GM10847 (cell line): ENCODE measurements around the gene NTN3.

Experiments used
- POLR2A ChIP-seq: IDR thresholded peaks from 2 replicates; pipeline ENCODE4 v1.6.1; 2011; ENCODE audit not compliant: insufficient read length; ENCODE audit errors: extremely low read depth

The NTN3 gene

DNA sequence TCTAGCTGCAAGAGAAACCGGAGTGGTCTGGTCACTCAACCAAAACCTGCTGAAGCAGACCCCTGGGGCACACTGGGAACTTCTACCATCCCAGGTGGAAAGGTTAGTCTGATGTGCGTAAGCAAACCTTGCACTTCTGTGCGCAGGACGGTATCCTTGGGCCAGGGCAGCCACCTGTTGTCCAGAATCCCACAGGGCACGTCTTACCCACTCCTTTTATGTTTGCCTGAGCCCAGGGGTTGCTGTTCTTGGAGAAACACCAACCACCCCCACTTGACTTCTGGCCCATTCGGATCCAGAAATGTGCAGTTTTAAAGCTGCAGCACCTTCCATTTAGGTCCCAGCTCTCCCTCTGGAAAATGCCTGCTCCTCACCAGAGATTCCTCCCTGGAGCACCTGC, 22.5 kb downstream of the NTN3 start:
- no peak for TF ChIP-seq POLR2A

DNA sequence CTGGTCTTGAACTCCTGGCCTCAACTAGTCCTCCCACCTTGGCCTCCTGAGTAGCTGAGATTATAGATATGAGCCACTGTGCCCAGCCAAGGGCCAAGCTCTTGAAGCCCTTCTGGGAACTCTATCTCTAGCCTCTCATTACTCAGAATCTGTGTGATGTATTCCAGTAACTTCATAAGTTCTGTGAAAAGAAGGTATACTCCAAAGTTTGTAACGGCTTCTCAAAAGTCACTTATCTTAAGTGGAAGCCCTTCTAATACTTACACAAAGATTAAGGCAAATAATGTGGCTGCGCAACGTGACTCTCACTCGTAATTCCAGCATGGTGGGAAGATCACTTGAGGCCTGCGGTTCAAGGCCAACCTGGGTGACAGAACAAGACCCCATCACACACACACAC, 23.5 kb downstream of the NTN3 start:
- TF ChIP-seq POLR2A, result no peak

- no peak for TF ChIP-seq POLR2A
These were observed 23.9 kb downstream of the NTN3 start for GRCh38 chr16:2495041-2495440.

DNA sequence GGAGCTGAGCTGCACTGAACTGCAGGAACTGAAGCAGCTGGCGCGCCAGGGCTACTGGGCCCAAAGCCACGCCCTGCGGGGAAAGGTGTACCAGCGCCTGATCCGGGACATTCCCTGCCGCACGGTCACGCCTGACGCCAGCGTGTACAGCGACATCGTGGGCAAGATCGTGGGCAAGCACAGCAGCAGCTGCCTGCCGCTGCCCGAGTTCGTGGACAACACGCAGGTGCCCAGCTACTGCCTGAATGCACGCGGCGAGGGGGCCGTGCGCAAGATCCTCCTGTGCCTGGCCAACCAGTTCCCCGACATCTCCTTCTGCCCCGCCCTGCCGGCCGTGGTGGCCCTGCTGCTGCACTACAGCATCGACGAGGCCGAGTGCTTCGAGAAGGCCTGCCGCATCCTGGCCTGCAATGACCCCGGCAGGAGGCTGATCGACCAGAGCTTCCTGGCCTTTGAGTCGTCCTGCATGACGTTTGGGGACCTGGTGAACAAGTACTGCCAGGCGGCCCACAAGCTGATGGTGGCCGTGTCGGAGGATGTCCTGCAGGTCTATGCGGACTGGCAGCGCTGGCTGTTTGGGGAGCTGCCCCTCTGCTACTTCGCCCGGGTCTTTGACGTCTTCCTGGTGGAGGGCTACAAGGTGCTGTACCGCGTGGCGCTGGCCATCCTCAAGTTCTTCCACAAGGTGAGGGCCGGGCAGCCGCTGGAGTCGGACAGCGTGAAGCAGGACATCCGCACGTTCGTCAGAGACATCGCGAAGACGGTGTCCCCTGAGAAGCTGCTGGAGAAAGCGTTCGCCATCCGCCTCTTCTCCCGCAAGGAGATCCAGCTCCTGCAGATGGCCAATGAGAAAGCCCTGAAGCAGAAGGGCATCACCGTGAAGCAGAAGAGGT, 25.4 kb downstream of the NTN3 start:
- no peak for TF ChIP-seq POLR2A

- TF ChIP-seq POLR2A, result no peak
These were observed 26.1 kb downstream of the NTN3 start for GRCh38 chr16:2497116-2497630.

- TF ChIP-seq POLR2A, result no peak
These were observed 26.8 kb downstream of the NTN3 start for GRCh38 chr16:2497695-2498484.

DNA sequence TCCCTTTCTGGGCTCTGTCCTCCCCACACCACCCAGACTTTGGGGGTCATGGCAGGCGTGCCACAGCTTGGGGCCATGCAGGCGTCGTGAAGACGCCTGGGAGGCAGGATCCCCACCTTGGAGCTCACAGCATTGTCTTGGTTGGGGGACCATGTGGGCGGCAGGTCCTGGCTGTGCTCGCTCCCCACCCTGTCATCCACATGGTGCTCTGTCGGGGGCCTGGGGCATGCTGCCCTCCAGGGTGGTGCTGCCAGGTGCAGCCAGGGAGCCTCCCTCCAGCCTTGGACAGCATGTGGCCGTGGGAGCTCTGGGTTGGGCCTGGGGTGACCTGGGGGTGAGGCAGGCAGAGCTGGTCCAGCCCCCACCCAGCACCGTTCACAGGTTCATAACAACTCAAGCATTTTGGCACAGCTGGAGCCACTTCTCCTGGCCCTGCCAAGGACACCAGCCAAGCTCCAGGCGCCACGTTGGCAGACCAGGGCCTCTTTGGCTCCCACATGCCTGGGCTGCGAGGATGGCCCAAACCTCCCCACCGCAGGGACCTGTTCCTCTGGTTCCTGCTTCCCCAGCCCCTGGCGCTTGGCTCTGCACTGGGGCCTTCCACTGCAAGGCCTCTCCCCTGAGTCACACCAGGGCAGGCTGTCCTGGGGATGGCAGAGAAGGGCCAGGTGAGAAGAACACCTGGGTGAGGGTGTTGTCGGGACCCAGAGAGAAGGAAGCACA, 27.6 kb downstream of the NTN3 start:
- no peak for TF ChIP-seq POLR2A

DNA sequence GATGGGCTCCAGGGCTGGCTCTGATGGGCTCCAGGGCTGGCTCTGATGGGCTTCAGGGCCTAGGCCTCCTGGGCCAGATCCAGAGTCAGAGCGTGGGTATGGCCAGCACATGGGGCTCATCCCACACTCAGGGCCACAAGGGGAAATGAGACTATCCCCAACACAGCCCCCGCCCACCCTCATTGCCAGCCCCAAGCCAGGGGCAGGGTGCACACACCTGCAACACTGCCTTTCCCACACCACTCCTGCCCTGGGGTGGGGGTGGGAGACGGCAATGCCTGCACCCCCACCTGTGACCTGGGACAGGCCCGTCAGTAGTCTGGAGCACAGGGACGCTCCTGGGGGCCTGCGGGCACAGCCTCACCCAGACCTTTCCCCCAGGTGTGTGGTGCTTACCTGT, 28.4 kb downstream of the NTN3 start:
- TF ChIP-seq POLR2A, result no peak

DNA sequence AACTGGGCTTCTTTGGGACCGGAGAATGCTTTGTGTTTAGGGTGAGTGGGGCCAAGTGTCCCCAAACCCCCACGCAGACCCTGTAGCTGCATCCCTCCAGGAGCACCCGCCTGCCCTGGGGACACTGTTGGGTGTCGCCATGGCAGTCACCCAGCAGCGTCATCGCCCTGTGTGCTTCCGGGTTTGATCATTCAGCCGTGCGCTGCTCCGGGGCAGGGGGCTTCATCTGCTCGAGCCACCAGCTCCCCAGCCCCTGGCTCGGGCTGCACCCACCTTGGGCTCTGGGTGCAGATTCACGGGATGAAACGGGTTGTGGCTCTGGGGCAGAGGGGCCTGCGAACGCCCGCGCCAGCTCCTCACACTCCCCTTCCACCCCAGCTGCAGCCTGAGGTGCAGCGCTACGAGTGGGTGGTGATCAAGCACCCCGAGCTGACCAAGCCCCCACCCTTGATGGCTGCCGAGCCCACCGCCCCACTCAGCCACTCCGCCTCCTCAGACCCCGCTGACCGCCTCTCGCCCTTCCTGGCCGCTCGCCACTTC, 28.9 kb downstream of the NTN3 start:
- TF ChIP-seq POLR2A, result no peak

DNA sequence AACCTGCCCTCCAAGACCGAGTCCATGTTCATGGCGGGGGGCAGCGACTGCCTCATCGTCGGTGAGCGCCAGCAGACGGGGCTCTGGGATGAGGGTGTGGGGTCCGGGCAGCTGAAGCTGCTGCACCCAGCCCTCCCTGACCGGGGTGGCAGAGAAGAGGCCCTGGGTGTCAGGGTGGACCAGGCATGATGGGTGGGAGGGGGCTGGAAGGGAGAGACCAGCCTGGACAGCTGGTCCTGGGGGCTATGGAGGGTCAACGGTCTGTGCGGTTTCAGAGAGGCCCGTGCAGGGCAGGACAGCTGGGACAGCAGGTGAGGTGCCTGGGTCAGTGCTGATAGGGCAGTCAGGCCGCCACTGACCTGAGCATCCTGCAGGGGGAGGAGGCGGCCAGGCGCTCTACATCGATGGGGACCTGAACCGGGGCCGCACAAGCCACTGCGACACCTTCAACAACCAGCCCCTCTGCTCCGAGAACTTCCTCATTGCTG, 29.4 kb downstream of the NTN3 start:
- no peak for TF ChIP-seq POLR2A

- TF ChIP-seq POLR2A, result no peak
These were observed 30.0 kb downstream of the NTN3 start for GRCh38 chr16:2500918-2501750.

DNA sequence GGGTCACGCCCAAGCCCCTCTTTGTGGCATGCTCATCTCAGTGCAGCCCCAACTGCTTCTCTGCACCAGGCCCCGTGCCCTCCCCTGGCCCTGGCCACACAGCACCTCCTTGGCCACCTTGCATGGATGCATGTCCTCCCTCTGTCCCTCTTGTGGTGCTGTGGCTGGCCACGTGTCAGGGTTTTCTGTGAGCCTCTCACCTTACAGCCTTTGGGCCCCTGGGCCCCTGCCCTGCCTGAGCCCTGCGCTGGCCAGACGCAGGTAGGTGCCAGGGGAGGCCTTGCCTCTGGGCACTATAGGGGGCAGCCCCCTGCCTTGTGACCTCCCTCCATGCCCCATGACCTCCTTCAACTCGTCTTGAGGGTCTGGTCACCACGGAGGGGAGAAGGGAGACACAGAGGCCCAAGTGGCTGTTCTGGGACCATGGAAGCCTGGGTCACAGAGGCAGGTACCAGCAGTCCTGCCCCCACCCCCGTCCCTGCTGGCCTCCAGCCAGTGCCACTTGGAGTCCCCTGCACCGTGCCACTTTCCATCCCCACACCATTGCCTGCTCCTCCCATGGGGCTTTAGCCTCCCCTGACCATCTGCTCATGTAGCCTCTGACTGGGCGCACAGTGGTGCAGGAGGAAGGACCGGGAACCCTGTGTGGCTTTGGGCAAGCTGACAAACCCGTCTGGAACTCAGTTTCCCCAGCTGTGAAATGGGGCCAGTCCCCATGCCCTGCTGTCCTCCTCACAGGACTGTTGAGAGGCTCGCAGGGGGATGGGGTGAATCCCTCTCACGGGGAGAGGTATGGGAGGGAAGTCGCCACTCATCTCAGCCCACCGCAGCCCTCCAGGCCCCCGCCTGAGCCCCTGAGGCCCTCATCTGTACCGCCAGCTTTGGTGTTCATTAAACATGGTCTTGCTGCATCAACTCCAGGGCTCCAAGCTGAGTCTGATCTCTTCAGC, 31.1 kb downstream of the NTN3 start:
- no peak for TF ChIP-seq POLR2A

DNA sequence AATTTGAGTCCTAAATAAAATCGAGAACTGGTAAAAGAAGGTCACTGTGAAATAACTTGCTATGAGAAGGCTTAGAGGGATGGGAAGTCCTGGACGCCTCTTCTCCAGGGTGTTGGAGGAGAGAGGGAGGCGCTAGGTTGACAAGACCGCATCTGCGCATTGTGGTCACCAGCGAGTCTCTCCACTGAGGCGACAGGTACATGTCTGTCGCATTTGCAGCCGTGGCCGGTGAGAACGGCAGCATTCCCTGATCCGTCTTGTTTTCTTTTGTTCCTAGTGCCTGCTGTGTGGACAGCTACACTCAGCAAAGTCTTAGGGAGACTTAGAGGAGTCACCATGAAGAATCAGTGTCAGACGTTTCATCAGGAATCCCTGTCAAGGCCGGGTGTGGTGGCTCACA, 34.6 kb downstream of the NTN3 start:
- no peak for TF ChIP-seq POLR2A
